Amygdala (tissue), 56 donors: ENCODE measurements around the gene VPS41.

Experiments
- DNase-seq, 56 donors: peaks; one replicate each; lab custom pipeline; 2025; lab: John Stamatoyannopoulos, UW

VPS41 gene

DNA sequence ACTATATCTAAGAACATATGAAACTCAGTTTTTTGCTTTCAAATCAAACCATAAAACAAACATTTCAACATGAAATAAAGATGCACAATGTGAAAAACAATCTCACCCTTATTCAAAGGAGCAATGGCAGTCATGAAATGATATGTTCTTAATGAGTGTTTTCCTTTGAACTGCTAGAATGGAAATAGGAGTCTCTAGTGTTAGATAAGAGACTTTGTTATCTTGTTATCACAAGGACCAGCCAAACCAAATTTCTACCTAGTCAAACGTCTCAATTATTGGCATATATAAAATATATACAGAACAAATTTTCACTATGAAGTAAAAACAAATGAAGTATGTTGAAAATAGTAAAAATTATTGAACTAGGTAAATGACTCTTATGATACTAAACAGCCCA, 1.2 kb downstream of the VPS41 start:
- no peak for DNase-seq

- DNase-seq, result no peak
Measured at GRCh38 chr7:38907066-38907465, 1.9 kb downstream of the VPS41 start.

- DNase-seq, result no peak
Measured at GRCh38 chr7:38905056-38905759, 3.8 kb downstream of the VPS41 start.

DNA sequence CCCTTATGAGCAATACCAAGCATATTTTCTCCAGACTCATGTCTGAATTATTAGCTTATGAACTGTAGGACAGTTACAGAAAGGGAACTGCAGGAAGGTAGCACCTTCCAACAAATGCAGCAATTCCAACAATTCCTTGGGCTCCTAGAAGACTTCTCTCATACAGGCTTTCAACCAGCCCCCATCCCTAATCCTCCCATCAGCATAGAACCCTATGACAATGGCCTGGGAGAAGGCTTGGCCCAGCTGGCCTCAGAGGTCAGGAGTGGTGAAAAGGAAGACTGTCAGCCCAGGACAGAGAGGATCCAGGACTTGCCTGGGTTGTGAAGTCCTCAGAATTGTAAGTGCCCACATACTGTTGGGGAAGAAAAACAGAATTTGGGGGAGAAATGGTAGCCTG, 5.9 kb downstream of the VPS41 start:
- DNase-seq, result no peak

DNA sequence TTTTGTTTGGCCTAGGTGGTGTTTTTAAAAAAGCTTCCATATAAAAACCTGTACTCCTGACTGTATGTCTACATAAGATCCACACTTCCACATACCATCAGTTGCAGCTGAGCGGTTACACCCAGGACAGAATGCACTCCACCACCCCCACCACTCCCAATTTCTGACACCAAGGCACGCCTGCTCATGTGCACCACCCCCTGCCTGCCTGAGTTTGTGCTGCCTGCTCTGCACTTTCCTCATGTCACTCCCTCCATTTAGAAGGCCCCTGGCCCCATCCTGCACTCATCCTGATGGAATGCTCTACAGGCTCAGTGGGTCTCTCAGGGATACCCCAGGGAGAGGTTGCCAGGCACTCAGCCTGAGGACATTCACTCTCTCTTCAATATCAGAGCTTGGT, 6.5 kb downstream of the VPS41 start:
- no peak for DNase-seq

GRCh38 chr7:38893061-38893460, 15.9 kb downstream of the VPS41 start:
- no peak for DNase-seq

DNA sequence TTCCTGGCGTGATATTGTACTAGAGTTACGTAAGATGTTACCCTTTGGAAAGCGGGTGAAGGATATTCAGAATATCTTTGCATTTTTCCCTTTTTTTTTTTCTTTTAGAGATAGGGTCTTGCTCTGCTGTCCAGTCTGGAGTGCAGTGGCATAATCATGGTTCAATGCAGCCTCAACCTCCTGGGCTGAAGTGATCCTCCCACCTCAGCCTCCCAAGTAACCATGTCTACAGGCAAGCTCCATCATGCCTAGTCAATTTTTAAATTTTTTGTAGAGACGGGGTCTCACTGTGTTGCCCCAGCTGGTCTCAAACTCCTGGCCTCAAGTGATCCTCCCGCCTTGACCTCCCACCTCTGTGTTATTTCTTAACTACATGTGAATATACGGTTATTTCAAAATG, 18.4 kb downstream of the VPS41 start:
- no peak for DNase-seq

DNA sequence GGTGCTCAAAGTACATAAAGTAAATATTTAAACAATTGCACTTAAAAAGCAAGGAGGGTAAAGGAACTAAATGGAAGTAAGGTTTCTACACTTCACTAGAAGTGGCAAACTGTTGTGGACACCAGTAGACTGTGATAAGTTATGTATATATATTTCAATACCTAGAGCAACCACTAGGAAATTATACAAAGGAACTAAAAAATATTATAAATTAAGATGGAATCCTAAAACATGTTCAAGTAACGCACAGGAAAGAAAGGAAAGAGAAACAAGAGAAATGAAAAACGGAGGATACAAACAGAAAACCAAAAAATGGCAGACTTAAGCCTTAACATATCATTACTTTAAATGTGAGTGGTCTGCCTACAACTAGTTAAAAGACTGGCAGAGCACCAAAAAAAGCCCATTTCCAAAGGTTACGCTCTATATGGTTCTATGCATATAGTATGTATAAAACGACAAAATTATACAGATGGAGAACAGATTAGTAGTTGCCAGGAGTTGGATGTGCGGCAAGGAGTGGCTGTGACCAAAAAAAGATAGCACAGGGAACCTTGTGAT, 19.0 kb downstream of the VPS41 start:
- DNase-seq, result no peak

GRCh38 chr7:38889079-38889478, 19.9 kb downstream of the VPS41 start:
- no peak for DNase-seq

DNA sequence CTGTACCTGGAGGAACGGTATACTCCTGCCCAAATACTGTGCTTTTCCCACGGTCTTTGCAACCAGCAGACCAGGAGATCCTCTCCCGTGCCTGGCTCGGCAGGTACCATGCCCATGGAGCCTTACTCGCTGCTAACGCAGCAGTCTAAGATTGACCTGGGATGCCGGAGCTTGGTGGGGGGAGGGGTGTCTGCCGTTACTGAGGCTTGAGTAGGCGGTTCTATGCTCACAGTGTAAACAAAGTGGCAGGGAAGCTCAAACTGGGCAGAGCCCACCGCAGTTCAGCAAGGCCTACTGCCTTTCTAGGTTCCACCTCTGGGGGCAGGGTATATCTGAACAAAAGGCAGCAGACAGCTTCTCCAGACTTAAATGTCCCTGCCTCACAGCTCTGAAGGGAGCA, 22.7 kb downstream of the VPS41 start:
- DNase-seq, result no peak

DNA sequence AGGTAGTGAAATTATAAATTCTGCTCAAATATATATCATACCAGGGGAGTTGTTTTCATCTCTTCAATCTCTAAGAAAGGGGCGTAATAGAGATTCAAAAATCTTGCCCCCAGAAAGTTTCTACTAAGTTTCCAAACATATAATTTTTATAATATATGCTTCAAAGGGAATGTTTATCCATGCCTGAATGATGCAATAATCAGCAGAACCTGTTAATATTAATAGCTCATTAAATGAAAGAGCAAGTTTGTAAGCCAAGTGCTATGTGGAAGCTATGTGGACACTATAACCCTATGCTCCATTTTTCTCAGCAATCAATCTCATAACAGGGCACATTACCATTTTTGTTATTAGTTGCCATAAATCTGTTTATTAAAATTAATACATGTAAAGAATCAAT, 25.3 kb downstream of the VPS41 start:
- no peak for DNase-seq

- DNase-seq, result no peak
Measured at GRCh38 chr7:38881947-38882684, 26.9 kb downstream of the VPS41 start.

- DNase-seq, result peak in 2 of 56 donors; percentile 1 to 8
Measured at GRCh38 chr7:38881015-38881414, 28.0 kb downstream of the VPS41 start.

GRCh38 chr7:38880454-38880853, 28.5 kb downstream of the VPS41 start:
- DNase-seq, result no peak

GRCh38 chr7:38880035-38880434, 29.0 kb downstream of the VPS41 start:
- no peak for DNase-seq

- DNase-seq, result no peak
Measured at GRCh38 chr7:38878694-38879457, 30.1 kb downstream of the VPS41 start.

DNA sequence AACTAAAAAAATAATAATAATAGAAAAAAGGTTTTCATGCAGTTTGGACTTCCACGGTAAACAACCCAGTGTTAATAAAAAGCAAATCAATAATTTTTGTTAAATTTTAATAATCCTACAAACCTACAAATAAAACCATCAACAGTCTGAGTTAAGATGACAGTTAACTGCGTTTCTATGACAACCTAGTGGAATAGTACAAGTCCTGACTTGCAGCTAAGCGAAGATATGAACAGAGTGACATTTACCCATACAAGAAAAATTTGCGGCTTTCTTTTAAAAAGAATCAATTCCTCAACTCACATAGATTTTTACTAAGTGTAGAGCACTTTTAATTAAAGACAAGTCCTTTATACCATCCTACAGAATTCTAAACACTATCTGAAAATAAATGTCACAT, 35.6 kb downstream of the VPS41 start:
- DNase-seq, result no peak

DNA sequence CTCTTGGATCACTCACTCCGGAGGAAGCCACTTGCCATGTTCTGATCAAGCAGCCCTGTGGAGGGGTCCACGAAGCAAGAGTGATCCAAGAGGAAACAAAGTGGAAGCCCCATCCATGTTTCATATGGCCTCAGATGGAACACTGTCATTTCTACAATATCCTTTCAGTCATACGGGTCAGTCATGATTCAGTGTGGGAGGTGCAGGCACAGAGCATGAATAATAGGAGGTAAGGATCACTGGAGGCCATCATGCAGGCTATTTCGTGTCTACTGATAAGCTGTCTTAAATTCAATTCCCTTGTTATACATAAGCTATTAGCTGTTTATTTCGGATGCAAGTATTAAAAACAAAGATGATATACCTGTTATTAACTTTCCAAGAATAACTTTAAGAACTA, 36.8 kb downstream of the VPS41 start:
- DNase-seq, result no peak

- DNase-seq, result no peak
Measured at GRCh38 chr7:38870147-38870546, 38.8 kb downstream of the VPS41 start.

GRCh38 chr7:38863601-38864291, 45.2 kb downstream of the VPS41 start:
- DNase-seq, result no peak

GRCh38 chr7:38862666-38863065, 46.3 kb downstream of the VPS41 start:
- no peak for DNase-seq
